Loucy (cell line): ENCODE measurements around the gene FTCD.

Experiments used
- H2AFZ ChIP-seq: fragments of 200-600 bp; sonication (generic); 2 replicates; pipeline ENCODE4 v1.6.0; 2016; ENCODE audit warnings: antibody characterized with exemption, mild to moderate bottlenecking, low read length, moderate library complexity
- H3F3A ChIP-seq: fragments of 200-600 bp; 2 replicates; pipeline ENCODE4 v1.6.0; 2016; ENCODE audit warnings: antibody characterized with exemption, low read depth, mild to moderate bottlenecking
- H3K27me3 ChIP-seq: fragments of 200-600 bp; sonication (generic); 2 replicates; pipeline ENCODE4 v1.6.1; 2014; ENCODE audit warnings: low read length, mild to moderate bottlenecking; ENCODE audit not compliant: insufficient read depth, poor library complexity, severe bottlenecking
- H3K36me3 ChIP-seq: fragments of 200-600 bp; sonication (generic); 2 replicates; pipeline ENCODE4 v1.6.1; 2016; ENCODE audit warnings: low read length; ENCODE audit not compliant: insufficient read depth
- H3K4me1 ChIP-seq: fragments of 200-600 bp; sonication (generic); 2 replicates; pipeline ENCODE4 v1.5.1; 2014; ENCODE audit warnings: low read length, mild to moderate bottlenecking; ENCODE audit not compliant: insufficient read depth, poor library complexity, severe bottlenecking
- H3K4me2 ChIP-seq: fragments of 200-600 bp; sonication (generic); 2 replicates; pipeline ENCODE4 v1.6.0; 2014; ENCODE audit warnings: antibody characterized with exemption, low read length, low read depth, mild to moderate bottlenecking; ENCODE audit not compliant: poor library complexity, severe bottlenecking
- H3K4me3 ChIP-seq: fragments of 200-600 bp; sonication (generic); 2 replicates; pipeline ENCODE4 v1.5.1; 2014; ENCODE audit warnings: low read length, mild to moderate bottlenecking, mixed read lengths; ENCODE audit not compliant: poor library complexity, severe bottlenecking
- H3K79me2 ChIP-seq: fragments of 200-600 bp; sonication (generic); 2 replicates; pipeline ENCODE4 v1.6.1; 2014; ENCODE audit warnings: low read length; ENCODE audit not compliant: insufficient read depth
- H3K9ac ChIP-seq: fragments of 200-600 bp; sonication (generic); 2 replicates; pipeline ENCODE4 v1.6.0; 2014; ENCODE audit warnings: mild to moderate bottlenecking, low read depth, low read length, moderate library complexity; ENCODE audit not compliant: poor library complexity, severe bottlenecking
- H3K9me2 ChIP-seq: fragments of 200-600 bp; sonication (generic); replicated peaks from 2 replicates; pipeline ENCODE4 v1.6.1; 2016; ENCODE audit warnings: low read depth, low read length, mixed read lengths
- H3K9me3 ChIP-seq: fragments of 200-600 bp; sonication (generic); 2 replicates; pipeline ENCODE4 v1.6.1; 2014; ENCODE audit warnings: mild to moderate bottlenecking, antibody characterized with exemption, low read length, low read depth; ENCODE audit not compliant: insufficient read depth
- H4K20me1 ChIP-seq: fragments of 200-600 bp; sonication (generic); 2 replicates; pipeline ENCODE4 v1.6.0; 2014; ENCODE audit warnings: antibody characterized with exemption, low read length, mild to moderate bottlenecking; ENCODE audit not compliant: insufficient read depth, poor library complexity, severe bottlenecking
- CTCF ChIP-seq: fragments of 200-600 bp; sonication (generic); conservative IDR thresholded peaks from 2 replicates; pipeline ENCODE4 v1.5.1; 2014; ENCODE audit warnings: mild to moderate bottlenecking, antibody characterized with exemption, low read length
- EZH2phosphoT487 ChIP-seq: fragments of 200-600 bp; IDR thresholded peaks from 2 replicates; pipeline ENCODE4 v1.6.1; 2018; ENCODE audit warnings: antibody characterized with exemption, mild to moderate bottlenecking, moderate library complexity, borderline replicate concordance

Gene FTCD

GRCh38 chr21:46153247-46154154 lies 1.9 kb downstream of the FTCD start:
- no peak overlapping the region for H3K4me2 ChIP-seq
- no peak overlapping the region for H3K9ac ChIP-seq
- H3F3A ChIP-seq: no peaks in the 10 kb centered on the region
- H3K9me2 ChIP-seq: no peaks in the 10 kb centered on the region
- H3K9me3 ChIP-seq: no peaks in the 10 kb centered on the region
- H3K27me3 ChIP-seq: no peaks in the 10 kb centered on the region
- no peak overlapping the region for H3K4me3 ChIP-seq
- H4K20me1 ChIP-seq: no peaks in the 10 kb centered on the region
- 0 out of 2 replicates have a peak overlapping the region, but pooled peaks have one; percentile 61 for H2AFZ ChIP-seq
- TF ChIP-seq CTCF: peak; percentile 74
- no peak for TF ChIP-seq EZH2phosphoT487
- H3K79me2 ChIP-seq: no peaks in the 10 kb centered on the region
- H3K36me3 ChIP-seq: no peaks in the 10 kb centered on the region
- H3K4me1 ChIP-seq: no peaks in the 10 kb centered on the region

GRCh38 chr21:46152927-46153246 lies 2.5 kb downstream of the FTCD start:
- no peak overlapping the region for H2AFZ ChIP-seq
- no peak overlapping the region for H3K4me2 ChIP-seq

GRCh38 chr21:46151989-46152926 lies 3.1 kb downstream of the FTCD start:
- no peak overlapping the region for H3K4me3 ChIP-seq
- no peaks in the 10 kb centered on the region for H4K20me1 ChIP-seq
- H3K4me2 ChIP-seq: no peak overlapping the region
- TF ChIP-seq EZH2phosphoT487: no peak
- TF ChIP-seq CTCF: no peak
- no peaks in the 10 kb centered on the region for H3K27me3 ChIP-seq
- H3K9me3 ChIP-seq: no peaks in the 10 kb centered on the region
- H3K9ac ChIP-seq: no peak overlapping the region
- no peak overlapping the region for H2AFZ ChIP-seq
- H3K36me3 ChIP-seq: no peaks in the 10 kb centered on the region
- no peaks in the 10 kb centered on the region for H3K4me1 ChIP-seq
- no peaks in the 10 kb centered on the region for H3K79me2 ChIP-seq
- no peaks in the 10 kb centered on the region for H3F3A ChIP-seq
- no peaks in the 10 kb centered on the region for H3K9me2 ChIP-seq

More at GRCh38 chr21:46152927-46153246, 2.5 kb downstream of the FTCD start:
- Histone ChIP-seq H3K9me2 (no peaks in the 10 kb centered on the region), H3F3A (no peaks in the 10 kb centered on the region), H3K4me3 (no peak overlapping the region), H3K36me3 (no peaks in the 10 kb centered on the region), H3K4me1 (no peaks in the 10 kb centered on the region), H3K27me3 (no peaks in the 10 kb centered on the region), H4K20me1 (no peaks in the 10 kb centered on the region), H3K9me3 (no peaks in the 10 kb centered on the region), H3K9ac (no peak overlapping the region), H3K79me2 (no peaks in the 10 kb centered on the region)
- TF ChIP-seq CTCF (no peak), EZH2phosphoT487 (no peak)
